GM18868 (cell line): ENCODE results near the gene PLXNB2.

Experiments
- ATAC-seq: cut with Tn5 transposase; IDR thresholded peaks from one replicate; pipeline ENCODE4 v1.9.1; 2021; ENCODE audit warnings: mild to moderate bottlenecking, moderate library complexity; ENCODE audit not compliant: unreplicated experiment

PLXNB2 gene

DNA sequence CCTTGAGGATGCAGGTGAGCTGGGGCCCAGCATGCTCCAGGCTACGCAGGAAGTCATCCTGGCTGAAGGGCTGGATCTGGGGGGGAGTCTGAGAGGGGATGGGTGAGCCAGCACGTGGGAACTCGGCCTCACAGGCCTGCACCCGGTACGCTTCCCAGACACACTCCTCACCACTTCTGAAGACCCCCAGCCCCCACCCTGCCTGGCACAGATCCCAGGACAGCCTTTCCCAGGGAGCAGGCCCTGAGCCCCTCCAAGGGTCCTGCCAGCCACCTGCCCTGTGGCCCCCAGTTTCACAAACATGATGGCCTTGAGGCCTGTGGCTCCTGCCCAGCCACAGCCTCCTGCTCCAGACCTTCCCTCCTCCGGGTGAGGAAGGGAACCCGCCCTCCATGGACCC is 5.6 kb upstream of the PLXNB2 start:
- no peak for ATAC-seq

DNA sequence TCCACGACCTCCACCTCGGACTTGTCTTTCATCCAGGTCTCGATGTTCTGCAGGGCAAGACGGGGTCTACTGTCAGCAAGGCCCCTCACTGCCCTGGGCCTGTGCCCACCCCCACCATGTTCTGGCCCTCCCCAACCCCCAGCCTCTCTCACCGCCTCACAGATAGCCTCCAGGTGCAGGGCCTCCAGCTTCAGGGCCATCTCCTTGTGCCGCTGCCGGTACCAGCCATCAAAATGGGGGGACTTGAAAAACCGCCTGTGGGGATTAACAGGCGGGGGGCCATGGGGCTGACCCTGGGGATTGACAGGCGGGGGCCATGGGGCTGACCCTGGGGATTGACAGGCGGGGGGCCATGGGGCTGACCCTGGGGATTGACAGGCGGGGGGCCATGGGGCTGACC is 4.9 kb upstream of the PLXNB2 start:
- no peak for ATAC-seq

DNA sequence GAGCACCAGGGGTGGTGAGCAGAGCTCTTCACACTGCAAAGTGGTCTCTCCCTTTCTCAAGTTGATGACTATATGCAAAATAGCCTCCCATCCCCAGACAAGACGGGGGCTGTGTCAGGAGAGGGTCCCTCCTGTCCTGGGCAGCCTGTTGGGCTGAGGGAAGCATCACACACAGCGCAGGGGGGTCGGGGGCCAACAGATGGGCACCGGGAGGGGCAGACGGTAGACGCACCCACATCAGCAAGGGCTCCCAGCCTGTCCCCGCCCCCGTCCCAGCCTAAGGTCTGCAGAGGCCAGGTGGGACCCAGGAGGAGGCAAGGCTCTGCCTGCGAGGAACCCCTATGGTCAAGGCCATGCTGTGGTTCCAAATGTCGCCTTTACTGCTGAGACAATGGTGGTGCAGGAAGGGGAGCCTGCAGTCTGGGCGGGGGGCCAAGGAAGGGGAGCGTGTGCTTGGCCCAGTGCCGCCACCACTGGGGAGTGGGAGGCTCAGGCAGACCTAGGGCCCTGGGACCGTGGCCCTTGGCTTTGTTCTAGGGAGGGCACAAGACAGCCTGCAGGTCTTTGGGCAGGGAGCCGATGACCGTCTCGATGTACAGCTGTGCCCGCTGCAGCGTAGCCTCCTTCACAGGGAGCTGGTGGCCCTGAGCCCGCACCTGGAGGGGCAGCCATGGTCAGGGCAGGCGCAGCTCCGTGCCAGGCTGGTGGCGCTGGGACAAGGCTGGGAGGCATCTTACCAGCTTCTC is 4.3 kb upstream of the PLXNB2 start:
- no peak for ATAC-seq

DNA sequence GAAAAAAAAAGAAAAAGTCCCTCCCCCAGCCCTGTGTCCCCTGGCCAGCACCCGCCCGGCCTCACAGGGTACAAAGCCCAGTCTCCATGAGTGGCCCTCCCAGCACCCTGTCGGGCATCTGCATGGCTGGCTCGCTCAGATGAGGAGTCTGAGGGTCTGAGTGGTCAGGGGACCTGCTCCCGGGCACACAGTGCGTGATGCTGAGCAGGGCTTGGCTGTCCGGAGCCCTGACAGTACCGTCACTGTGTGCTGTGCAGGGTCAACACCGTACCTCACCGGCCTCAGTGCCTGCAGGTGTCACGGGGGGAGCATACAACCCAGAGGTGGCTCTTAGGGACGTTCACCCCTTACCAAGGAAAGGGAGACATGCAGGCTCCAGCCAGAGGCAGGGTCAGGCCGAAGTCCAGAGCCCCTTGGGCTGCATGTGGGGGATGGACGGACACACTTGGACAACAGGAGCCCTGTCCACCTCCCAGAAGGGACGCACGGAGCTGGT is 3.6 kb upstream of the PLXNB2 start:
- ATAC-seq: no peak

DNA sequence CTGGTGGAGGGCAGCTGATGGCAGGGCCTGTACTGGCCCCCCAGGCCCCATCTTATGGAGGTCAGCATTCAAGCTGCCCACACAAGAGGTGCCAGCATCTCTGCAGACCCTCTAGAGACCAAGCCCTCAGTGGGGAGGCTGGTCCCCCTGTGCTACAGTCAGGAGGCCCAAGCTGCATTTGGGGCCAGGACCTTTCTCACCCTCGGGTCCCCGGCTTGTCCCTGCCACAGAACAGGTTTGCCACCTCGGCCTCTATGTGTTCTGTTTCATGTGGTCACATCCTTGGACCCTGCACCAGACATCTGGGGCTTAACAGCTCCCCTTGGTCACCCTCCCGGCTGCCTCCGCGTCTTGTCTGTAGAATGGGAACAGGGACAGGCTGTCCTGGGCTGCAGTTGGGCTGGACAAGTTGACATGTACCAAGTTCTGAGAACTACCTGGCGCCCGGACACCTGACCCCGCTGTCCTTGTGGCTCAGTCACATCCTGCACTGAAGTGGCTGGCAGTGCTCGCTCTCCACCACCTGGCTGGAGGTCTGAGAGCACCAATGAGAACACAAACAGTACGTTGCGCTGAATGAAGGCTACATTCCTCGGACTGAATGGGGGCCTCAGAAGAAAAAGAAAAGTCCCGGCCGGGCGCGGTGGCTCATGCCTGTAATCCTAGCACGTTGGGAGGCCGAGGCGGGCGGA is 2.7 kb upstream of the PLXNB2 start:
- ATAC-seq: no peak

DNA sequence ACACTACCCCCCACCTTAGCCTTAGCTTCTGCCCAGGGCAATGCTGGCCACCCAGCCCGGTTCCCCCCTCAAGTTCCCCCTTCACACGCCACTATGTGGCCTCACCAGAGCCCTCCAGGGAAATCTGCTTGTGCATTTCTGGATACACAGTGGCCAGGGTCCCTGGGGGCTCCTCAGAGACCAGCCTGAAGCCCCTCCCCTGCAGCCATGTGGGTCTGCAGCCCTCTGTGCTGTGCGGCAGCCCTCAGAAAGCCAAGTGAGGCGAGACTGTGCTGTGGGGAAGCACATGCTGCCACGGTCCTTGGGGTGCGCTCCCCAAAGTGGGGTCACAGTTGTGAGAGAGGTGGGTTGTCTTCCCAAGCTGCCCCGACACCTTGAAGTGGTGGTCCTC is 2.1 kb upstream of the PLXNB2 start:
- ATAC-seq: no peak

DNA sequence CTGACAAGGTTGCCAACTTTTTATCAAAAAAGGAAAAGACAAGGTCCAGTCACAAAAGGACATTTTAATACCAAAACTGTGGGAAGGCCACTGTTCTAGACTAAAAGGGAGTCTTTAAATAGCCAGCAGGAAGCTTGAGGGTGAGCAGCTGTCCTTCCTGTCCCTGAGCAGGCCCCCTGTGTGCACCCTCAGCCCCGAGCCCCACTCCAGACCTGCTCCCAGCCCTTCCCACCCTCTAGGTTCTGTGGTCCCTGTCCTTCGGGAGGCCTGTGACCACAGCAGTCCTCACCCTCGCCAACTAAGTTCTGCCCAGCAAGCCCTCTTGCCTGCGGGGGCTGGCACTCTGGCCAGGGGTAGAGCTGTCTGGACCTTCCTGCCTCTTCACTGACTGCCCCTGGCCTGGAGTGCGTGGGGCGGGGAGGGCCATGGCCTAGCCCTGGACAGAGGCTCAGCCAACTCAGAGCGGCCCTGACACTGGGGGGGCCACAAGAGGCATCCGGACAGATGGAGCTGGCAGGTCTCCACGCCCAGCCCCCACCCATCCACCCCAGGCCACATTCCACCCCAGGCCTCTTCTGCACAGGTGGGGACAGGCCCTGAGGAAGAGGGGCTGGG is 1.6 kb upstream of the PLXNB2 start:
- ATAC-seq: no peak

DNA sequence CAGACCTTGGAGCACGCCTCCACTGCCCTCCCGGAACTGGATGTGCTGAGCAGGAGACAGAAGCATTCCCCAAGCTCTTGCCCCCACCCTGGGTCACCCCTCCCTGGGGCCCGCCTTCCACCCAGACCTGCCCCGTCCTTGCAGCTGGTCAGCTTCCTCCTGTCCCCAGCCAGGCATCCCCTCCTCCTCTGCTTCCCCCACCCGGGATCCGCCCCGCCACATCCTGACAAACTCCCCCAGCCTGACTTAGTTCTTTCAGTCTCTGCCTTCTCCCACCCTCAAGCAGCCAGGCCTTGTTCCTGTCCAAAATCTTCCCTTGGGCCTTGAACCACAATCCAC is 1.1 kb upstream of the PLXNB2 start:
- ATAC-seq: no peak

DNA sequence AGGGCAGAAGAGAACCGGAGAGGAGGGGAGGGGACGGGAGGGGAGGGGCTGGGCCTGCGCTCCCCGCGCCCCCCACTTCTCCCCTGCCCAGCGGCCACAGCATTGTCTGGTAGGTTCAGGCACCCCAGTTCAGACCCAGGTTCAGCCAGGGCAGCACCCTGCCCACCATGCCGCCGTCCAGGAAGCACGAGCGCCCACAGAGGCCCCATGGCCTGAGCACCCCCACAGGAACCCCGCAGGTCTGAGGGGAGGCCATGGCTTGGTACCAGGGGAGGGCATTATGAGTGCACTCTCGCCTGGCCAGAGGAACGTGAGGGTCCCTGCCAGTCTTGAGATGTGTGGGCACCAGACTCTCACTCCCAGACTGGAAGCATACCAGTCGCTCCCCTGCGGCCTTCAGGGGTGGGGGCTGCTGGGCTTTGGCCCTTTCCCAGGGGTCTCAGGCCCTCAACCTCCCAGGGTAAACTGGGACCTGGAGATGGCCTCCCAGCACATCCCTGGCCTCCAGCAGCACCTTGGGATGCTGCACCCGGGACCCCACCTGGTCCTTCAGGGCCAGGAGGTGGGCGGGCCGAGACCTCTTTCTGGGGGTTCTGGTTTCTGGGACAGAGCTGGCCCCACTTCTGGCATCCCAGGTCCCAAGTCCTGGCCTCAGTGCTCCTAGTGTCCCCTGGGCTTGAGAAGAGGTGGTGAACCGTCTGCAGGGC is 597 bp upstream of the PLXNB2 start:
- ATAC-seq: no peak

DNA sequence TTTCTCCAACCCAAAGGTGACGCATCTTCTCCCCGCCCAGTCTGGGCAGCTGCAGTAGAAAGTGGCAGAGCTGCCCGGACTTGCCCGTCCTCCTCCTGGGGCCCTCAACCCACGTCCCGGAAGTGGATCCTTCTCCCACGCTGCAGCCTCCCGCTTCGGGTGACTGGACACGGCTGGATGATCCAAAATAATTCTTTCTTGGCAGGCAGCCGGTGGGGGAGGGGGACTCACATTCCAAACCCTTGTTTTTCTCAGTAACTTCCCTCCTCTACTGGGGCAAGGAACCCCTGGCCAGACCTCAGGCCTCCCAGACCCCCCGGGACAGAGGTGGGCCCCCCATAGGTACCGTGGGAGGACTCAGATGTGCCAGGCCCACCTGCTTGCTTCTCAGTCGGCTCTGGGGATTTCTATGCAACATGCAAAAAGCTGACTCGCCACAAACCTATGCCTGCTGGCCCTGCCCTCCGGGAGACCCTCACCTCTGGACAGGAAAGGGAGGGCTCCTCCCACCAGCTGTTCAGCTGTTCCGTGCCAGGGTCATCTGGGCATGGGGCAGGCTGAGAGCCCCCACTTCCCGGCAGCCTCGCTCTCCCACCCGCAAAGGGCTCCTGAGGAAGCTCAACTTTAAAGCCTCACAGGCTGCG is 1.4 kb downstream of the PLXNB2 start:
- no peak for ATAC-seq

DNA sequence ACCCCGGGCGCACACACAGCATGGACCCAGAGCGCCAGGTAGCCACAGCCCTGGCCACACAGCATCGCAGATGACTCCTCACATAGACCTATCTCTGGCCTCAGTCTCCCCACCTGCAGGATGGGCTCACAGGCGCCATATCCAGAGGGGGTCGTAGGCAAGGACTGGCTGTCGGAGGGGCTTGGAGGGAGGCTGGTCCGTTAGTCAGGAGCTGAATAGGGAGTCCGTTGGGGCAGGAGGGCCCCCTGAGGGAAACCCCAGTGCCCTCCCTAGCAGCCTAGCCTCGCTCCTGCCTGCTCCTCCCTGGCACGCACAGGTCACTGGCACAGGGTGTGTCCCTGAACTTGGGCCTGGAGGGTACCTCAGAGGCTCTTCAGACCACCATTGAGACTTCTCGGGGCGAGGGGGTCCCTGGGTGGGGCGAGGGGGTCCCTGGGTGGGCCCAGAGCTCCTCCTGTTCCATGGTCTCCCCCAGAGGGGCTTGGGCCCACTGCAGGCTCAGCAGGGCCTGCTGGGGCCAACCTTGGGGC is 2.0 kb downstream of the PLXNB2 start:
- ATAC-seq: no peak

DNA sequence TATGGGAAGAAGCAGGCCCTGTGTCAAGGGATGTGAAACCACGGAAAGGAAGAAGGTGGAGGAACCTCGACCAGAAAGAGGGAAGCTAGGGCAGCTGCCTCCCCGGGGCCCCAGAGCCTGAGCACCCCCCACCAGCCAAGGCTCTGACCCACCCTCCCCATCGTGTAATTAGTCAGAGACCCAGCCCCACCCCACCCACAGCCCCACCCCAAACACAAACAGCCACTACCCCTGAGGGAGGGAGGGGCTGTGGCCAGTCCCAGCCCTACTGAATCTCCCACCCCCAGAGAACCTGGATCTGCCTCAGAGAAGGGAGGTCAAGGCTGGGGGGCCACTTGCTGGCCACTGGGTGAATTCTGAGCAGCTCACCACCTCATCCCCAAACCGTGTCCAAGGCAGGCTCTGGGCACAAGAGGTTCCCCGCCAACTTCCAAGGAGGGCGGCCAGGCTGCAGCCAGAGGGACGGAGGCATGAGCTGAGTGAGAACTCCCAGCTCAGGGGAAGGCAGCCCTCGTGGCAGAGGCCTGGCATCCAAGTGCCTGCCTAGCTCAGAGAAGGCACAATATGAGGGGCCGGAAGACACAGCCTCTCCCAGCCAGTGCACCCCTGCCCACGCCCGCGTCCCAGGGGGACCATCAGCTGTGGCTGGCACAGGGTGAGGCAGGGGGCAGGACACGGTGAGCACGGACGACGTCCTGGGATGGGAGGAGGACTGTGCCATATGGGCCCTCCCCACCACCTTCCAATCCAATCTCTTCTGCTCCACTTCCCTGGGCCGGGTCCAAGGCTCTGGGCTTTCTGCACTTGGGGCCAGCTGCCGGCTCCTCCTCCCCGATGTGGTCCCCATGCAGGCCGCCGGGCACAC is 2.7 kb downstream of the PLXNB2 start:
- no peak for ATAC-seq

DNA sequence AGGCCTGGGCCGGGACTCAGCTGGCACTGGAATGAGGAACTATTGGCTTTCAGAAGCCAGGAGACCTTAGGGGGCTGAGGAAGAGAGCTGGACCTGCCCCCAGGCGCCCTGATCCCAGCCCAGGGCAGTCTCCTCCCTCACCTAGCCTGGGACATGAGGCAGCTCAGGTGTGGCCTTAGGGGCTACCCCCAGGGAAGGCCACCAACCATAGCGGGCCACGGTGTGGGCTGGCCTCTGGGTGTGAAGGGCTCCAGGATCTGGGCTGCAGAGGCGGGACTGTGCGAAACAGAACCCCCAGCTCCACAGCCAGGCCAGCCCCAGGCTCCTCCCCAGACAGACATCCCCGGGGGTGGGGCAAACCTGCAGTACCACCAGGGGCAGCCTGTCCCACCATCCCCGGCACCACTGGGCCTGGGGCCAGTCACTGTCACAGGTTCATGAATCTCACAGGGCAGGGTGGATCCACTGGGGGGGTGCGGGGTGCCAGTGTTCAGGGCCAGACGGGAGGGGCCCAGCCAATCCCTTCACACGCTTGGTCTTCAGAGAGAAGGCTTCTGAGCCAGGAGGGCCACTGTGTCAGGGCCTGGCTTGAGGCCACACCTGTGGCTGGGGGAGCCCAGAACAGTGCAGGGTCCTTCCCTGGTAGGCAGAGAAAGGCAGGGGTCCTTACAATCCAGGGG is 3.5 kb downstream of the PLXNB2 start:
- ATAC-seq: no peak

DNA sequence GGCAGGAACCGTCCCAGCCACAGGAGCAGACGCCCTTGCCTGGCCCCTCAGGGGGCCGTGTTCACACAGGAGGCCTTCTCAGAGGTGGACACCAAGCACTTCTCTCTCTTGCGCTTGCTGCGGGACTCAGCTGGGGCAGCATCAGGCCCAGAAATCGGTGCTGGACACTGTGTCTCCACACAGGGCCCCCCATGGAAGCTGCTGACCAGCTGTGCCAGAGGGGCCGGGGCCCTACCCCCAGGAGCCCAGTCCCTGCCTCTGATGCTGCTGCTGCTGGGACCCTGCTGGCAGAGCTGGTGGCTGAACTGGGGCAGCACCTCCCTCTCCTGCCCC is 4.0 kb downstream of the PLXNB2 start:
- no peak for ATAC-seq

DNA sequence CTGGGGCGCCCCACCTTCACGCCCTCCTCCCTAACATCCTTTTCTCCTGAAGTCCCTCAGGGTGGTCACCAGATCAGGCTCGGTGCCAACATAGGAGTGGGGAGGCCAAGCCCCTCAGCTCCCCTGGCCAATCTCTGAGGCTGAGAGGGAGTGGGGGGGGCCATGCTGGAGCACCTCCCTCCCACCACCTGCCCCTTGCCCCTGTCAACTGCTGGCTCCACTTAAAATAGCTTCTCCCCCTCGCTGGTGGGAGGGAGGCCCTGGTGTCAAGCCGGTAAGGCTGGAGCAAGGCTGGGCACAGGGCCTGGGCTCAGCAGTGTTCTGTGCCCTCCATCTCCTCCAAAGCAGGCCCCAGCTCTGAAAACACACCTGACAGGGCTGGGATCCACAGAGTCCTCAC is 4.9 kb downstream of the PLXNB2 start:
- no peak for ATAC-seq

DNA sequence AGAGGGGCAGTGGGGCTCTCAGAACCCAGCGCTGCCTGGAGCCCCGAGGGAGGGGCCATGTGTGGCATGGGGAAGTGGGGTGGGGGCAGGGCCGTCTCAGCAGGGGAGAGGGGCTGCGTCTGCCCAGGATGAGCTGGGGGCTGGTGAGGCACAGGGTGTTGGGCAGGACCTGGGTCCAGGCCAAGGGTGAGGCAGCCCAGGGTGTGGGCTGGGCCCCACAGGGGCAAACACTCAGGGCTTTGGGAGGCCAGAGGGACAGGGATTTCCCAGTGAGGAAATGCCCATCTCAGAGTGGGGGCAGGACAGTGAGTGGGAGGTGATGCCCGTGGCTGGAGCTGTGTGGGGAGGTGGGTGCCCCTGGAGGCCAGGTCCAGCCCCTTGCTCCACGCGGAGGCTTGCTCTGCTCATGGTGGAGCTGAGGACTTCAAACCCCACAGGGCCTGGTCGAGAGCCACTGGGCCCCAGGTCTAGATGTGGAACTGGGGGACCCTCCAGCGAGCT is 5.4 kb downstream of the PLXNB2 start:
- ATAC-seq: no peak

DNA sequence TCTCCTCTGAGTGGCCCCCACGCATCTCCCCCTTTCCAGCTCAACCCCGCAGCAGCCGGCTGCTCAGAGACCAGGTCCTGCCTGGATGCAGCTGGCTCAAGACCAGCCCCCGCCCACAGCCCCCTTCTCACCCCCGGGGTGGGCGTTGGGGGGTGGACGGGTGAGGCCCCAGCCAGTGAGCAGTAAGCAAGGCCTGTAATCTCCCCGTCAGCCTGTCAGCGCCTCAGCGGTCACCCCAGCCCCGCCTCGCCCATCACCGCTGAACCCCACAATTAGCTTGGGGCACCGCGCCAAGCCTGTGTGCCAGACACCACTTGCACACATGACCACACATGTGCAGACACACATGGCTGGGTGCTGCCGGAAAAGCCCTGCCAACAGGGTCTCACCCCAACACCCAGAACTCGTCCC is 5.9 kb downstream of the PLXNB2 start:
- ATAC-seq: no peak

DNA sequence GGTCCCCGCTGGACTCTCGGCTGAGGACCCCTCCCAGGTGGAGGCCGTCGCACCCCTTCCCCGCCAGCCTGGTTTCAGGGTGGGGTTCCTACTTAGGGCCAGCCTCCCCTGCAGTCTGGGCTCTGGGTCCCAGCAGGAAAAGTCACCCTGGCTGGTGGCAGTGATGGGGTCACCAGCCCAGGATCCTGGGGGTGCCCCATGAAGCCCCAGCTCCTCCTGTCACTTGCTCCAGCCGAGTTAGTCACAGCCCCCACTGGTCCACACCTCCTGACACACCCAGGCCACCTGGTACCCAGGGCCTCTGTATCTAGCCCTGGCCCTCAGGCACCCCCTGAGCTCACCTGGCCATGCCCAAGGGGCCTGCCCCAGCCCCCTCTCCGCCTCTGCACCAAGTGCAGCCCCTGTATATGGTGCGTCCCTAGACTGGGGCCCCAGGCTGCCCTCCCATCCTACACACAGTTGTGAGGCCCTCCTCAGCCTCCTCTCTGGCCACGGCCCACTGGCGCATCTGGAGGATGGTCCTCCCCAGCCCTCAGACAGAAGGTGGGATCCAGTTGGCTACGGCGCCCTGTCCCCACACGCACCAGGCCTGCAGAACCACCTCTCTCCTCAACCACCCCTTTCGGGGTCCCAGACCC is 6.7 kb downstream of the PLXNB2 start:
- ATAC-seq: no peak
